NCI-H1105 (cell line): ENCODE data around the gene FCER1G.
"Not testable (repeated sequence)": the region's sequence is repeated elsewhere in the genome, so short reads cannot be mapped to it uniquely, and the experiment has no call there.

Source experiments
- DNase-seq: peaks from one replicate; lab custom pipeline; 2025; lab: John Stamatoyannopoulos, UW

The FCER1G gene

DNA sequence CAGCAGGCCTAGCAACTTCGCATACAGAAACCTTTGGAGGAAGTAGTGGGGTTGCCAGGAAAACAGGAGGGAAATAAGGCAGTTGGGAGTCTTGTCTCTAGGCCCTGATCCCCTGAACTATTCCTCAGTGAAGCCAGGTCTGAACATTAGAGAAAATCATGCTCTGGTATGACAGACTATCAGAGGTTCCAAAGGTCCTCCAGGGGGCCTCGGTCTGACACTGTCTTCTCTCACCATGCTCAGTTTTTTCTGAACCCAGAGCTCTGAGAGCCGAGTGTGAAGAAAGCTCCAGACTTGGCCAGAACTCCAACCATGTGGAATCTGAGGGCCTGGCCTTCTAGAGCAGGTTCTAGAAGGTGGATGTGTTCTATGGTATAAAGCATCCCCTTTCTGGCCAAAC, 14.8 kb downstream of the FCER1G start:
- DNase-seq = no peak

DNA sequence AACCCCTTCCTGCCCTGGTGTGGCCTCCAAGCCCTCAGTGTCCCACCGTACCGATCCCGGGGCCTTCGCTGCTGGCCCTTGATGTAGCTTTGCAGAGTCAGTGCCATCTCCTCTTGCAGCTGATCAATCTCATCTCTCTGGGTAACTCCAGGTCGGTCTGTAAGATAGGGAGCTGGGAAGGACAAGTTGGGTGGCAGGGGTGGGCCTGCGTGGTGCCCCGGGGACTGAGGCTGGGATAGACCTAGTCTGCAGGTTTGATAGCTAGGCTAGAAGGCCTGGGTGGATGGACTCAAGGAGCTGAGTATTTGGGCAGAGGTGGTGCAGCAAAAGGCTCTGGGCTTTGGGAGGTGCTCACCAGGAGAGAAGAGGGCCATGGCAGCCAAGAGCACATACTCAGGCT, 15.7 kb downstream of the FCER1G start:
- no peak for DNase-seq

DNA sequence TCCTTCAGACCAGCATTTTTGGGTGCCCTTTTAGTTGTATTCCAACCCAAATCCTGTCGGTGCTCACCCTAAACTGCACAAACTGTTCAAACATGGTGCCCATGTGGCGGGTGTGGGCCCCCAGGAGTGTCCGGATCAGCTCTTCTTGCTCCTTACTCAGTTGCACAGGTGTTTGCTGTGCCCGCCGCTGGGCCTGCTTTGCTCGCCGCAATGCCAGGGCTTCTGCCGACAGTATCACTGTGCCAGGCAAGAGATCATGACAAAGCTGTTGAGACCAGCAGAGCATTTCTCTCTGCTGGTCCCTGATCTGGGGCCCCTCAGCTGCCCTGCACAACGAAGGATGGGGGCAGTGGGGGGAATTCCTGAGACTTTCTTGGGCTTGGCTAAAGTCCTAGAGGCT, 18.0 kb downstream of the FCER1G start:
- DNase-seq = no peak

GRCh38 chr1:161235957-161236775, 21.1 kb downstream of the FCER1G start:
- no peak for DNase-seq

DNA sequence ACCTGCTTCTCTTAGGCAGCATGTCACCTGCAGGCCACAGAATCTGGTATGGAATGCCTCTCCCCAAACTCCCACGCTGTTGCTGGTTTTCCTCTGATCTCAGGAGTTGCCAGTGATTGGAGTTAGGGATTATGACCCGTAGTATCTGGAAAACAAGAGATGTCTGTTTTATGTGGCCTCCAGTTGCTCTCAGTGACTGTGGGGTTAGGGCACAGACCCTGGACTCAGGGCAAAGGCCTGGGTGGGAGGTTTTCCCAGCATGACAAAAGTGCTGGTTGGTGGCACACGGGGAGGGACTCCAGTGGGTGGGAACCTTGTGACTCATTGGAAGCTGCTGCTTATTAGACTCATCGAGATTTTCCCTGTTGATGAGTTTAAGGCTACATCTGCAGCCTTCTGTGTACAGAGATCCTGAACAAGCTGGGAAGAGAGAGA, 23.0 kb downstream of the FCER1G start, which contains the start of gene NR1I3:
Gene NR1I3 (minus strand): TSS at position 165 of the 435 bp plus-strand sequence. CDS start 1,638 bp downstream, outside the sequence.
- no peak for DNase-seq

GRCh38 chr1:161241682-161242081, 26.6 kb downstream of the FCER1G start:
- DNase-seq = no peak

GRCh38 chr1:161242313-161242712, 27.2 kb downstream of the FCER1G start:
- DNase-seq = no peak

DNA sequence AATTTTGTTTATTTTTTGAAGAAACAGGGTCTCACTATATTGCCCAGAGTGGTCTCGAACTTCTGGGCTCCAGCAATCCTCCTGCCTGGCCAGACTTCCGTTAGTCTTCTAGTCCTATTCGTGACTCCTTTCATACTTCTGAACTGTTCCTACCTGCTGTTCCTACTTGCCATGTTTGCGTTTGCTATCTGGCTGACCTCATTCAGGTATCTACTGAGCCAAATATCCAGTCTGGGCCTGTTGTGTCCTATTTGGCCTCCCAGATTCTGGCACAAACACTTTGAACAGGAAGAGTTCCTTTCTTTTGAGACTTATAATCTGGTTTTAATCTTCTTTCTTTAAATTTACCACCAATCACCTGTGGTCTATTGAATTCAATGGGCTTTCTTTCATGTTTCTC, 29.8 kb downstream of the FCER1G start:
- no peak for DNase-seq

DNA sequence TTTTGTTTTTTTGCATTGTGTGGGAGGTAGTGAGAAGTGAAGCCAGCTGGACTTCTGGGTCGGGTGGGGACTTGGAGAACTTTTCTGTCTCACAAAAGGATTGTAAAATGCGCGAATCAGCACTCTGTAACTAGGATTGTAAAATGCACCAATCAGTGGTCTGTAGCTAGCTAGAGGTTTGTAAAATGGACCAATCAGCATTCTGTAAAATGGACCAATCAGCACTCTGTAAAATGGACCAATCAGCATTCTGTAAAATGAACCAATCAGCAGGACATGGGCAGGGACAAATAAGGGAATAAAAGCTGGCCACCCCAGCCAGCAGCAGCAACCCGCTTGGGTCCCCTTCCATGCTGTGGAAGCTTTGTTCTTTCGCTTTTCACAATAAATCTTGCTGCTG, 35.0 kb downstream of the FCER1G start:
- DNase-seq = not testable (repeated sequence)

- DNase-seq = no peak
Observed at GRCh38 chr1:161250829-161251228, 35.7 kb downstream of the FCER1G start.

GRCh38 chr1:161251579-161251978, 36.5 kb downstream of the FCER1G start:
- DNase-seq = no peak

DNA sequence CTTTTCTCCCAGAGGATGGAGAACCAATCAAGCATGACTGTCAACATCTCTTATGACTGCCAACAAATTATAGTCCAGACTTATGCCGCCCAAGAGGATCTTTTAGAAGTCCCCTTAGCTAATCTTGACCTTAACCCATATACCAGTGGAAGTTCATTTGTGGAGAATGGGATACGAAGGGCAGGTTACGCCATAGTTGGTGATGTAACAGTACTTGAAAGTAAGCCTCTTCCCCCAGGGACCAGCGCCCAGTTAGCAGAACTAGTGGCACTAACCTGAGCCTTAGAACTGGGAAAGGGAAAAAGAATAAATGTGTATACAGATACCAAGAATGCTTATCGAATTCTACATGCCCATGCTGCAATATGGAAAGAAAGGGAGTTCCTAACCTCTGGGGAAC, 40.2 kb downstream of the FCER1G start:
- not testable (repeated sequence) for DNase-seq

GRCh38 chr1:161255955-161256520, 40.9 kb downstream of the FCER1G start:
- DNase-seq = not testable (repeated sequence)

GRCh38 chr1:161257109-161257508, 42.0 kb downstream of the FCER1G start:
- DNase-seq = not testable (repeated sequence)

- peak; percentile 66 for DNase-seq
Observed at GRCh38 chr1:161258439-161259344, 43.6 kb downstream of the FCER1G start, which contains the start of gene PCP4L1. Gene PCP4L1 (plus strand): TSS chr1:161258745. CDS start chr1:161258975, 230 bp downstream.

GRCh38 chr1:161259345-161259702, 44.2 kb downstream of the FCER1G start:
- no peak for DNase-seq

DNA sequence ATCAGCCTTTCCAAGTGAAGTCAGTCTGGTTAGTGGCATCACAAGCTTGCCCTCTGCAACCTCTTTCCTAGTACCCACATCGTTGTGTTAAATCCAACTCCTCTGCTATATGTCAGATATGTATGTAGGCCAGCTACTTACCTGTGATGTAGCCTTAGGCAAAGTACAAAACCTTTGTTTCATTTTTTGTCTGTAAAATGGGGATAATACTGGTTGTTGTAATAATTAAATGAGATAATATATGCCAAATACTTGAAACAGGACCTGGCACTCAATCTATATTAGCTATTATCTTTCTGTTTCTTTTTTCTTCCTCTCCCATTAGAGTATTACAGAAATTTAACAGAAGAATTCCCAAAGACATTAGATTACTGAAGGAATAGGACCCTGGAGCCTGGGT, 44.7 kb downstream of the FCER1G start:
- no peak for DNase-seq

DNA sequence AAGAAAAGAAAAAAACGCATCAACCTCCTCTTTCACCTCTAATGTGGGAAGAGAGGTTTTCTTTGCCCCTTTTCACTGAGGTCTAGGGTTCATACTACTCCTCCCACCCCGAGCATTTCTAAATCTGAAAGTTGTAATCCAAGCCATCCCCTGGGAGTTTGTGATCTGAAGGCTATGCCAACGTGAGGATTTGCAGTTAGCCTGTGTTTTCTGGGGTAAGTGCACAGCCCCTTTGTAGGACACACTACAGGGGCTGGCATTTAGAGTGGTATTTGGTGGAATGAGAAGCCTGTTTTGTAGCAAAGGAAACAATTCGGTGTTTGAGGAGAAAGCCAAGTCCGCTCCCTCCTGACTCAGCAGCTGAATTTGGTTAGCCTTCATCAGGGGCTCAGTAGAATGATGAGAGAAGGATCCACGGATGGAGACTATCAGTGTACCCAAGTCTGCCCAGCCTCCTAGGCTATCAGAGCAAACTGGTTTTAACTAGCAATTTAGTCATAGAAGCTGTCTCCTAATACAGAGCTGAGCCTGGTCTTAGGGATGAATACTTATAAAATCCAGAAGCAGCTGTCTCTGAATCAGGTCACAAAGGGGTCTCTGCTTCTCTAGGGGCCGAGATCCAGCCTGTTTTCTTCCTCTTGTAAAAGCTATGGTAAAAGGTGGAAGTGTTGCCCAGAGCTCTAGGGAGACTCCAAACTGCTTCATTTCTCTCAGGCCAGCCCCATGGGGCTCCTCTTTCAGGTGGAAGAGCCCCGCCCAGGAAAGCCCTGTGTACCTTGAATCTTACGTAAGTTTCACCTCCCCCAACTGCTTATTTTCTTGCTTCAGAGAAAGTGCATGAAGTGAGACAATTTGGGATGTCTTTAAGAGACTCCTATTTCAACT, 45.5 kb downstream of the FCER1G start:
- no peak for DNase-seq

- no peak for DNase-seq
Observed at GRCh38 chr1:161261261-161262235, 46.5 kb downstream of the FCER1G start.

DNA sequence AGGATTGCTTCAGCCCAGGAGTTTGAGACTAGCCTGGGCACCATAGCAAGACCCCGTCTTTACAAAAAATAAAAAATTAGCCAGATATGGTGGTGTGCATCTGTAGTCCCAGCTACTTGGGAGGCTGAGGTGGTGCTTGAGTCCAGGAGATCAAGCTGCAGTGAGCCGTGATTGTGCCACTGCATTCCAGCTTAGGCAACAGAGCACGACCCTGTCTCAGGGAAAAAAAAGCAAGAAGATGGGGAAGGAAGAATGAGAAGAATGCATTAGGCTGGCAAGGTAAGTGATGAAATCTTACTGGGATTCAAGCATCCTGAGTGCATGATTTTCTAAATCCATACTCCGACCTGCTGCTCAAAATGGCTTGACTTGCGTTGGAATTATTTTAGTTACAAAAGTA, 50.2 kb downstream of the FCER1G start:
- DNase-seq = no peak
